ENCODE measurements around the gene POU6F1. TPM values are rescaled to one million over a fixed set of nuclear protein-coding genes. Genes with fewer than 3 reads are reported as not detected.

POU6F1 gene
- total RNA-seq, 2 experiments from 2014 or later = 2.6 to 5.5 TPM

DNA sequence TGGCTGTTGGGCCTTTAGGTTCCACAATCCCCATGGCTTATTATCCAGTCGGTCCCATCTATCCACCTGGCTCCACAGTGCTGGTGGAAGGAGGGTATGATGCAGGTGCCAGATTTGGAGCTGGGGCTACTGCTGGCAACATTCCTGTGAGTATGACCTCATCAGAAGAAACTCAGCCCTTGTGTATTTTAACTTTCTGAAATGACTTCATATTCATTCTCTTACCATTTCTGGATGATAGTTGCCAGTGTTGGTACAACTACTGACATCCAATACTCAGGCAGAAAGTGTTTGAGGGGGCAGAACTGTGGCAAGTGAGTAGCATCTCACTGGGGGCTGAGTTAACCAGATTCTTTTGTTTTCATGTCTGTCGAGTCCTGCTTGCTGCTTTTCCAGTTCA, 23.1 kb upstream of the POU6F1 start:
- Histone ChIP-seq H3K79me2 (ENCODE audit: insufficient read depth, low read depth, low read length) (peaks cover 17% of the 10 kb centered on the region), H3K27ac (ENCODE audit: low read depth, low read length, poor library complexity, severe bottlenecking) (no peak overlapping the region), H3K36me3 (ENCODE audit: insufficient read depth, low read length) (peaks cover 43% of the 10 kb centered on the region), H2AFZ (ENCODE audit: low read length) (no peak overlapping the region), H3K4me2 (ENCODE audit: low read length) (no peak overlapping the region), H3K9me2 (ENCODE audit: insufficient read depth, low read length) (no peaks in the 10 kb centered on the region), H4K20me1 (ENCODE audit: insufficient read depth, low read length) (0 out of 2 replicates have a peak, but pooled peaks cover 6% of the 10 kb centered on the region), H3K4me1 (ENCODE audit: insufficient read depth, low read length, poor library complexity, severe bottlenecking) (peaks cover 18% of the 10 kb centered on the region), H3K4me3 (ENCODE audit: low read depth, low read length, poor library complexity, severe bottlenecking) (no peak overlapping the region), H3K9me3 (ENCODE audit: low read length) (no peaks in the 10 kb centered on the region)
- intact Hi-C loops (cut with micrococcal nuclease; ENCODE audit: unreplicated experiment) = no loop called here
- DNase-seq (ENCODE audit: low spot score) = no peak
- TF ChIP-seq, protein P1, sequence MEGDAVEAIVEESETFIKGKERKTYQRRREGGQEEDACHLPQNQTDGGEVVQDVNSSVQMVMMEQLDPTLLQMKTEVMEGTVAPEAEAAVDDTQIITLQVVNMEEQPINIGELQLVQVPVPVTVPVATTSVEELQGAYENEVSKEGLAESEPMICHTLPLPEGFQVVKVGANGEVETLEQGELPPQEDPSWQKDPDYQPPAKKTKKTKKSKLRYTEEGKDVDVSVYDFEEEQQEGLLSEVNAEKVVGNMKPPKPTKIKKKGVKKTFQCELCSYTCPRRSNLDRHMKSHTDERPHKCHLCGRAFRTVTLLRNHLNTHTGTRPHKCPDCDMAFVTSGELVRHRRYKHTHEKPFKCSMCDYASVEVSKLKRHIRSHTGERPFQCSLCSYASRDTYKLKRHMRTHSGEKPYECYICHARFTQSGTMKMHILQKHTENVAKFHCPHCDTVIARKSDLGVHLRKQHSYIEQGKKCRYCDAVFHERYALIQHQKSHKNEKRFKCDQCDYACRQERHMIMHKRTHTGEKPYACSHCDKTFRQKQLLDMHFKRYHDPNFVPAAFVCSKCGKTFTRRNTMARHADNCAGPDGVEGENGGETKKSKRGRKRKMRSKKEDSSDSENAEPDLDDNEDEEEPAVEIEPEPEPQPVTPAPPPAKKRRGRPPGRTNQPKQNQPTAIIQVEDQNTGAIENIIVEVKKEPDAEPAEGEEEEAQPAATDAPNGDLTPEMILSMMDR (conservative IDR thresholded peaks at IDR 0.05; ENCODE audit: low read length) = no peak
- no peak for TF ChIP-seq EZH2phosphoT487 (IDR thresholded peaks at IDR 0.05; ENCODE audit: borderline replicate concordance, low read depth, low read length)
- ChIA-PET POLR2A (interaction anchor here (0.6 to 1.5 kb wide), 4 partner anchors 23 to 1963 kb away, joined by 3 to 5 read pairs (median 4); partner anchors contain the start of genes POU6F1 and SLC11A2), CTCF (ENCODE audit: unreplicated experiment) (no interaction called here)
- no TSS peak for BruUV-seq (replicated peaks)

DNA sequence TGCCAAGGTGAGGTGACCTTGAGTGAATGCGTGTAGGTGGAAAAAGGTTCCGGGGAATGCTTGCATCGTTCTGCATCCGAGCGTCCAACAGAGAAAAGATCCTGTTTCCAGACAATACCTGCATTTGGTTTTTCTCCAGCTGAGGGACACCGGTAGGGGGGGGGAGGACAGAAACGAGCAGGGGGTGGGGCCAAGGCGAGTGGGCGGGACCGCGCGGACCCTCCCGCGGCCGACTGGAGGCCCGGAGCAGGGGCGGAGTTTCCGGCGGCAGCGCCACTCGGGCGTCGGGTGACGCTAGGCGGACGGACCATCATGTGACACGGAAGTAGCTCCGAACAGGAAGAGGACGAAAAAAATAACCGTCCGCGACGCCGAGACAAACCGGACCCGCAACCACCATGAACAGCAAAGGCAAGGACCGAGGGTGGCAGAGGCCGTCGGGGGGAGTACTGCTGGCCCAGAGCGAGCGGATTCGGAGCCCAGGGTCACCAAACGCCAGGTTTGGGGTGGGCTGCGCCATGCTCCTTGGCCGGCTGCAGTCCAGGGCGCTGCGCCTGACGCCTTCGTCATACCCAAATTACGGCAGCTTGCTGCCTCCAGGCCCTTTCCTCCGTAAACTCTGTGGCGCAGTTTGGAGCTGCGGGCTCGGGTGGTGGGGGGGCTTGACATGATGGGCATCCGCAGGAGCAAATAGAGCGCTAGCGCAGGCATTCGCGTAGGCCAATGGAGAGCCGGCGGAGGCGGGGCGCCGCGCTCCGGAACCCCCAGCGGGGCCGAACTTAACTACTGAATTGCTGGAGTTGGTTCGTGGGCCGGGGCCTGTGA, 20.9 kb upstream of the POU6F1 start, which contains the start of gene DAZAP2:
Gene DAZAP2, plus strand, starts transcription at position 317 of the 825 bp plus-strand sequence. Its CDS starts 82 bp downstream, at position 399.
- TF ChIP-seq EZH2phosphoT487 (IDR thresholded peaks at IDR 0.05; ENCODE audit: borderline replicate concordance, low read depth, low read length) = no peak
- TF ChIP-seq, protein P1 (conservative IDR thresholded peaks at IDR 0.05; ENCODE audit: low read length) = no peak
- Histone ChIP-seq H3K79me2 (ENCODE audit: insufficient read depth, low read depth, low read length) (peaks cover 17% of the 10 kb centered on the region), H3K4me3 (ENCODE audit: low read depth, low read length, poor library complexity, severe bottlenecking) (peak within 1 kb of the TSS; percentile 95), H2AFZ (ENCODE audit: low read length) (peak within 1 kb of the TSS; percentile 93), H3K4me1 (ENCODE audit: insufficient read depth, low read length, poor library complexity, severe bottlenecking) (peaks cover 16% of the 10 kb centered on the region), H3K36me3 (ENCODE audit: insufficient read depth, low read length) (peaks cover 32% of the 10 kb centered on the region), H3K27ac (ENCODE audit: low read depth, low read length, poor library complexity, severe bottlenecking) (peak within 1 kb of the TSS; percentile 94), H3K4me2 (ENCODE audit: low read length) (peak within 1 kb of the TSS; percentile 96), H3K9me2 (ENCODE audit: insufficient read depth, low read length) (no peaks in the 10 kb centered on the region), H4K20me1 (ENCODE audit: insufficient read depth, low read length) (0 out of 2 replicates have a peak, but pooled peaks cover 6% of the 10 kb centered on the region), H3K9me3 (ENCODE audit: low read length) (no peaks in the 10 kb centered on the region)
- DNase-seq (ENCODE audit: low spot score) = peak; percentile 98
- no TSS peak for BruUV-seq (replicated peaks)
- intact Hi-C loops (cut with micrococcal nuclease; ENCODE audit: unreplicated experiment) = loop anchor here (1.0 to 10.0 kb wide), 6 partner anchors 20 to 474 kb away; partner anchors contain the start of genes ATF1, BIN2, LETMD1 and POU6F1
- CTCF ChIA-PET (ENCODE audit: unreplicated experiment) = no interaction called here
- POLR2A ChIA-PET = interaction anchor here (0.6 to 2.2 kb wide), 12 partner anchors 8 to 313 kb away, joined by 3 to 18 read pairs (median 3); partner anchors contain the start of gene POU6F1
